NT2/D1 (cell line): ENCODE results near the gene KANSL1.

Experiments
- YY1 ChIP-seq: IDR thresholded peaks from 2 replicates; pipeline ENCODE4 v1.6.1; 2011; ENCODE audit not compliant: insufficient read length, insufficient read depth
- ZNF274 ChIP-seq: IDR thresholded peaks from 2 replicates; pipeline ENCODE4 v1.6.1; 2011; ENCODE audit warnings: mild to moderate bottlenecking, low read depth, low read length

GRCh38 chr17:46097497-46097896 lies 95.7 kb downstream of the KANSL1 start:
- TF ChIP-seq ZNF274, result no peak
- TF ChIP-seq YY1, result no peak
